ENCODE data around the gene ENDOU. TPM values are rescaled to one million over a fixed set of nuclear protein-coding genes. Genes with fewer than 3 reads are reported as not detected.

The ENDOU gene
- total RNA-seq, 2 donors from 2014 or later: 0.49 TPM; not detected in 1

- peak within 1 kb of the TSS; percentile 86 to 87 for H3K27ac ChIP-seq
- ATAC-seq (ENCODE audit: insufficient number of reproducible peaks, low FRiP score, low read depth) (peak; percentile 78), DNase-seq (ENCODE audit: low spot score) (peak; percentile 66)
- no peaks in the 10 kb centered on the region for H3K27me3 ChIP-seq (replicated peaks; ENCODE audit: insufficient read depth)
- no peaks in the 10 kb centered on the region for H3K9me3 ChIP-seq
- H3K4me3 ChIP-seq: peak within 1 kb of the TSS; percentile 84
- no peaks in the 10 kb centered on the region for H3K36me3 ChIP-seq
- peak; percentile 69 for TF ChIP-seq CTCF (IDR thresholded peaks at IDR 0.05)
- peaks cover 25 to 60% of the 10 kb centered on the region in 2 donors for H3K4me1 ChIP-seq (ENCODE audit: control insufficient read depth in 1 of 2, low read depth in 2 of 2)
These were observed 33.8 kb upstream of the ENDOU start, which contains the start of gene RAPGEF3 for GRCh38 chr12:47758834-47759690. RAPGEF3 (minus strand) TSS chr12:47758880; CDS start chr12:47758556, 324 bp downstream.

- TF ChIP-seq CTCF (IDR thresholded peaks at IDR 0.05): no peak
- ATAC-seq (ENCODE audit: insufficient number of reproducible peaks, low FRiP score, low read depth): no peak
- H3K4me1 ChIP-seq (ENCODE audit: control insufficient read depth in 1 of 2, low read depth in 2 of 2): peaks cover 31 to 63% of the 10 kb centered on the region in 2 donors
These were observed 33.2 kb upstream of the ENDOU start for GRCh38 chr12:47758584-47758833.

GRCh38 chr12:47757840-47758583 lies 32.7 kb upstream of the ENDOU start:
- DNase-seq (ENCODE audit: low spot score): no peak

More at GRCh38 chr12:47758584-47758833, 33.2 kb upstream of the ENDOU start:
- peak overlapping the region; percentile 84 for H3K4me3 ChIP-seq
- no peaks in the 10 kb centered on the region for H3K36me3 ChIP-seq
- DNase-seq (ENCODE audit: low spot score): no peak
- H3K27ac ChIP-seq: peak overlapping the region; percentile 86 to 87
- H3K27me3 ChIP-seq (replicated peaks; ENCODE audit: insufficient read depth): no peaks in the 10 kb centered on the region
- no peaks in the 10 kb centered on the region for H3K9me3 ChIP-seq

DNA sequence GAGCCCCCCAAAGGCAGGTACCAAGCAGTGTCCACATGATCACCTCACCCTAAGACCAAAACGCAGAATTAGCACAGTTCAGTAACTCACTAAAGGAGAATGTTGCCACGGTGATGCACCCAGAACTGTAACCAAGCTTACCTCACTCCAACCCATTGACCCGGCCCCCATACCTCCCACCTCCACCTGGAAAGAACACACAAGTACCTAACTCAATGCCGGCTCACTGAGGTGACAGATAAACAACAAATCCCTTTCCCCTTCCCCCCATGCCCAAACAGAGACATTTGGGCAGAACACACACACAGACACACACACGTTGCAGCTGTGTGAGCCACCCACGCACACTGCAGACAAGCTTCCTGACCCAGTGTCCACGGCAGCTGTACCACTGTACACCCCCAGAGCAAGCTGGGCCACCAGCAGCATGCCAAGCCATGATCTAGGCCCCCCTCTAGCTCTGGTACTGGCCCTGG lies 32.1 kb upstream of the ENDOU start:
- DNase-seq (ENCODE audit: low spot score): no peak
- peaks cover 40 to 69% of the 10 kb centered on the region in 2 donors for H3K4me1 ChIP-seq (ENCODE audit: control insufficient read depth in 1 of 2, low read depth in 2 of 2)
- H3K27me3 ChIP-seq (replicated peaks; ENCODE audit: insufficient read depth): no peaks in the 10 kb centered on the region
- no peaks in the 10 kb centered on the region for H3K9me3 ChIP-seq
- peak overlapping the region; percentile 84 for H3K4me3 ChIP-seq
- no peak for ATAC-seq (ENCODE audit: insufficient number of reproducible peaks, low FRiP score, low read depth)
- no peaks in the 10 kb centered on the region for H3K36me3 ChIP-seq
- peak overlapping the region; percentile 86 to 87 for H3K27ac ChIP-seq
- no peak for TF ChIP-seq CTCF (IDR thresholded peaks at IDR 0.05)

More at GRCh38 chr12:47757840-47758583, 32.7 kb upstream of the ENDOU start:
- Histone ChIP-seq H3K27ac (peak overlapping the region; percentile 86 to 87), H3K27me3 (replicated peaks; ENCODE audit: insufficient read depth) (no peaks in the 10 kb centered on the region), H3K4me1 (ENCODE audit: control insufficient read depth in 1 of 2, low read depth in 2 of 2) (peaks cover 34 to 63% of the 10 kb centered on the region in 2 donors), H3K36me3 (no peaks in the 10 kb centered on the region), H3K9me3 (no peaks in the 10 kb centered on the region), H3K4me3 (peak overlapping the region; percentile 84)
- no peak for ATAC-seq (ENCODE audit: insufficient number of reproducible peaks, low FRiP score, low read depth)
- no peak for TF ChIP-seq CTCF (IDR thresholded peaks at IDR 0.05)
